T-cell (primary cell): Measurements from ENCODE around the gene DHRS2. TPM values are rescaled to one million over a fixed set of nuclear protein-coding genes. Genes with fewer than 3 reads are reported as not detected.

Experiments used
- ATAC-seq, 4 experiments: fragments of 200-7000 bp in 3 of 4; fragments of 150-1000 bp in 1 of 4; cut with Tn5 transposase; replicated peaks in 1 of 4; 1 replicate in 3 of 4; 2 replicates in 1 of 4; pipeline ENCODE4 v1.10.0; 2021; ENCODE audit warnings: moderate library complexity in 3 of 4, mild to moderate bottlenecking in 2 of 4, moderate number of reproducible peaks in 1 of 4
- CTCF ChIA-PET, 2 donors: fragments of 300-600 bp; sonication (Branson Sonifier 250); formaldehyde crosslinking; loops; one replicate each; lab custom pipeline; 2022; ENCODE audit warnings: antibody characterized with exemption in 2 of 2; lab: Charles Lee
- POLR2A ChIA-PET, 2 donors: fragments of 300-600 bp; sonication (Branson Sonifier 250); formaldehyde crosslinking; loops; one replicate each; lab custom pipeline; 2022; ENCODE audit warnings: antibody characterized with exemption in 2 of 2; lab: Charles Lee
- DNase-seq, 35 experiments: peaks; one replicate each; pipeline versions ENCODE4 v3.0.0 to v3.0.0-alpha.2; 2013 to 2023
- H3K27ac ChIP-seq: one replicate; pipeline ENCODE4 v1.5.1; 2013; ENCODE audit warnings: low read length
- H3K27me3 ChIP-seq, 2 experiments: replicated peaks in 1 of 2; 1 replicate in 1 of 2; 2 replicates in 1 of 2; pipeline versions ENCODE4 v1.6.1 to v1.7.0; 2013; ENCODE audit warnings: low read length in 1 of 2, mixed read lengths in 1 of 2; ENCODE audit not compliant: control insufficient read depth in 2 of 2, insufficient read depth in 2 of 2; ENCODE audit errors: extremely low read depth in 1 of 2
- H3K36me3 ChIP-seq, 2 donors: 1 replicate in 1 of 2; 2 replicates in 1 of 2; pipeline versions ENCODE4 v1.6.1 to v1.7.0; 2013; ENCODE audit warnings: low read length in 1 of 2; ENCODE audit not compliant: control insufficient read depth in 2 of 2, insufficient read depth in 1 of 2; ENCODE audit errors: extremely low read depth in 1 of 2
- H3K4me1 ChIP-seq, 2 experiments: 1 replicate in 1 of 2; 2 replicates in 1 of 2; pipeline versions ENCODE4 v1.6.1 to v1.7.0; 2013; ENCODE audit warnings: low read length in 2 of 2, mixed read lengths in 1 of 2; ENCODE audit not compliant: insufficient read depth in 2 of 2, control insufficient read depth in 1 of 2; ENCODE audit errors: extremely low read depth in 1 of 2
- H3K4me3 ChIP-seq, 2 donors: 1 replicate in 1 of 2; 2 replicates in 1 of 2; pipeline versions ENCODE4 v1.5.1 to v1.7.0; 2013; ENCODE audit warnings: mild to moderate bottlenecking in 2 of 2, low read length in 1 of 2, moderate library complexity in 1 of 2; ENCODE audit not compliant: control insufficient read depth in 1 of 2; ENCODE audit errors: extremely low read depth in 1 of 2
- H3K9me3 ChIP-seq: 2 replicates; pipeline ENCODE4 v1.7.0; 2013
- H3K27ac Mint-ChIP-seq, 2 donors: one replicate each; pipeline ENCODE4 v1.8.0; 2020 to 2021; ENCODE audit warnings: mild to moderate bottlenecking in 2 of 2, mixed read lengths in 2 of 2
- H3K27me3 Mint-ChIP-seq, 2 donors: one replicate each; pipeline ENCODE4 v1.8.0; 2021 to 2022; ENCODE audit warnings: mixed read lengths in 2 of 2
- H3K36me3 Mint-ChIP-seq: one replicate; pipeline ENCODE4 v1.8.0; 2021; ENCODE audit warnings: mixed read lengths
- H3K4me1 Mint-ChIP-seq, 3 donors: one replicate each; pipeline ENCODE4 v1.8.0; 2020 to 2022; ENCODE audit warnings: mixed read lengths in 3 of 3, mild to moderate bottlenecking in 1 of 3
- H3K4me3 Mint-ChIP-seq, 3 donors: one replicate each; pipeline ENCODE4 v1.8.0; 2020 to 2022; ENCODE audit warnings: mild to moderate bottlenecking in 3 of 3, mixed read lengths in 3 of 3, moderate library complexity in 3 of 3
- H3K9me3 Mint-ChIP-seq, 3 donors: one replicate each; pipeline ENCODE4 v1.8.0; 2020 to 2022; ENCODE audit warnings: mixed read lengths in 3 of 3
- WGBS: methylation state at CpG from one replicate; pipeline ENCODE4 v1.1.5; 2013; ENCODE audit warnings: missing lambda C conversion rate; ENCODE audit not compliant: insufficient coverage; 5-methylcytosine and 5-hydroxymethylcytosine counted together
- total RNA-seq, 35 experiments: library from RNA in 6 of 35; stranded (reverse) in 6 of 35; fragments of 120-200 nt in 1 of 35; gene quantifications; one replicate each; pipeline versions ENCODE4 v1.2.1 to v1.2.4 and lab custom pipeline; 2013 to 2026

Gene DHRS2
- total RNA-seq, 5 donors from 2014 or later (not counting 1 experiment from before 2014, with no cell fraction given) = 0.19 to 0.82 (median 0.52) TPM; not detected in 1

GRCh38 chr14:23614395-23614828 lies 21.8 kb upstream of the DHRS2 start:
- Mint-ChIP-seq H3K27ac (no peak overlapping the region), H3K9me3 (no peaks in the 10 kb centered on the region), H3K4me1 (peaks cover 26 to 31% (median 27%) of the 10 kb centered on the region in 3 donors), H3K27me3 (peaks cover 0 to 3% of the 10 kb centered on the region in 2 donors), H3K4me3 (no peak overlapping the region), H3K36me3 (no peaks in the 10 kb centered on the region)
- H3K4me3 ChIP-seq = no peak overlapping the region
- 88% methylated on average over 2 of the region's 2 CpGs for WGBS
- no peak overlapping the region for H3K27ac ChIP-seq
- DNase-seq (no peak), ATAC-seq (no peak)
- POLR2A ChIA-PET = no interaction called here
- no peaks in the 10 kb centered on the region for H3K36me3 ChIP-seq
- no peaks in the 10 kb centered on the region for H3K9me3 ChIP-seq
- H3K4me1 ChIP-seq = peaks cover 13 to 23% of the 10 kb centered on the region in 2 experiments
- no peaks in the 10 kb centered on the region for H3K27me3 ChIP-seq
- CTCF ChIA-PET = interaction anchor here in 1 of 2 donors (0.6 to 1.6 kb wide), 2 partner anchors 17 to 710 kb away, joined by 3 to 8 read pairs; no protein-coding TSS in a partner anchor

GRCh38 chr14:23615856-23616255 lies 20.3 kb upstream of the DHRS2 start:
- Histone ChIP-seq H3K4me1 (peaks cover 6 to 8% of the 10 kb centered on the region in 2 experiments), H3K27ac (no peak overlapping the region), H3K36me3 (no peaks in the 10 kb centered on the region), H3K4me3 (no peak overlapping the region), H3K27me3 (no peaks in the 10 kb centered on the region), H3K9me3 (no peaks in the 10 kb centered on the region)
- WGBS = no CpG with 5 or more reads among the region's 5 CpGs
- peaks cover 3 to 4% of the 10 kb centered on the region in 2 donors for H3K27me3 Mint-ChIP-seq
- H3K9me3 Mint-ChIP-seq = no peaks in the 10 kb centered on the region
- ChIA-PET CTCF (no interaction called here), POLR2A (no interaction called here)
- no peak overlapping the region for H3K4me3 Mint-ChIP-seq
- no peaks in the 10 kb centered on the region for H3K36me3 Mint-ChIP-seq
- peaks cover 12 to 17% (median 13%) of the 10 kb centered on the region in 3 donors for H3K4me1 Mint-ChIP-seq
- ATAC-seq = no peak
- no peak overlapping the region for H3K27ac Mint-ChIP-seq
- no peak for DNase-seq

- no peaks in the 10 kb centered on the region for H3K27me3 ChIP-seq
- Mint-ChIP-seq H3K9me3 (no peaks in the 10 kb centered on the region), H3K4me1 (peaks cover 0 to 3% (median 0%) of the 10 kb centered on the region in 3 donors), H3K4me3 (no peak overlapping the region), H3K27ac (no peak overlapping the region), H3K27me3 (peaks cover 4 to 6% of the 10 kb centered on the region in 2 donors), H3K36me3 (no peaks in the 10 kb centered on the region)
- ChIA-PET POLR2A (no interaction called here), CTCF (no interaction called here)
- no CpG with 5 or more reads among the region's 1 CpG for WGBS
- H3K36me3 ChIP-seq = no peaks in the 10 kb centered on the region
- DNase-seq (no peak), ATAC-seq (no peak)
- H3K4me1 ChIP-seq = no peaks in the 10 kb centered on the region
- no peak overlapping the region for H3K27ac ChIP-seq
- H3K9me3 ChIP-seq = no peaks in the 10 kb centered on the region
- no peak overlapping the region for H3K4me3 ChIP-seq
Measured at GRCh38 chr14:23617539-23617938, 18.6 kb upstream of the DHRS2 start.

- no peak overlapping the region for H3K4me3 Mint-ChIP-seq
- H3K36me3 ChIP-seq = no peaks in the 10 kb centered on the region
- no peaks in the 10 kb centered on the region for H3K4me1 ChIP-seq
- no peaks in the 10 kb centered on the region for H3K4me1 Mint-ChIP-seq
- DNase-seq (no peak), ATAC-seq (no peak)
- no peak overlapping the region for H3K4me3 ChIP-seq
- H3K9me3 ChIP-seq = no peaks in the 10 kb centered on the region
- CTCF ChIA-PET = no interaction called here
- no peak overlapping the region for H3K27ac Mint-ChIP-seq
- no peaks in the 10 kb centered on the region for H3K27me3 ChIP-seq
- no peak overlapping the region for H3K27ac ChIP-seq
- no peaks in the 10 kb centered on the region for H3K36me3 Mint-ChIP-seq
- H3K9me3 Mint-ChIP-seq = no peaks in the 10 kb centered on the region
- H3K27me3 Mint-ChIP-seq = peaks cover 4 to 6% of the 10 kb centered on the region in 2 donors
- POLR2A ChIA-PET = no interaction called here
- 87% methylated on average over 2 of the region's 2 CpGs for WGBS
Measured at GRCh38 chr14:23618415-23618988, 17.7 kb upstream of the DHRS2 start.

GRCh38 chr14:23620177-23620702 lies 15.9 kb upstream of the DHRS2 start:
- 70% methylated on average over 3 of the region's 3 CpGs for WGBS
- no peak for DNase-seq
- ATAC-seq = no peak
- H3K27me3 Mint-ChIP-seq = peaks cover 4 to 11% of the 10 kb centered on the region in 2 donors
- H3K9me3 ChIP-seq = peaks cover 3% of the 10 kb centered on the region
- H3K4me1 ChIP-seq = no peaks in the 10 kb centered on the region
- POLR2A ChIA-PET = no interaction called here
- H3K27ac ChIP-seq = no peak overlapping the region
- no peaks in the 10 kb centered on the region for H3K36me3 ChIP-seq
- no peaks in the 10 kb centered on the region for H3K27me3 ChIP-seq
- no peak overlapping the region for H3K27ac Mint-ChIP-seq
- no peak overlapping the region for H3K4me3 ChIP-seq
- peaks cover 7% of the 10 kb centered on the region for H3K36me3 Mint-ChIP-seq
- no peaks in the 10 kb centered on the region for H3K4me1 Mint-ChIP-seq
- peaks cover 9 to 11% (median 11%) of the 10 kb centered on the region in 3 donors for H3K9me3 Mint-ChIP-seq
- CTCF ChIA-PET = interaction anchor here (0.6 to 1.0 kb wide), 2 partner anchors 11 kb away, joined by 4 read pairs; no protein-coding TSS in a partner anchor
- H3K4me3 Mint-ChIP-seq = no peak overlapping the region

- H3K4me3 Mint-ChIP-seq = no peak overlapping the region
- no peak overlapping the region for H3K27ac Mint-ChIP-seq
- H3K27me3 Mint-ChIP-seq = peaks cover 4 to 11% of the 10 kb centered on the region in 2 donors
- peaks cover 7% of the 10 kb centered on the region for H3K36me3 Mint-ChIP-seq
- no peaks in the 10 kb centered on the region for H3K36me3 ChIP-seq
- ChIA-PET POLR2A (no interaction called here), CTCF (interaction anchor here in 1 of 2 donors (1.0 kb wide), 1 partner anchor 10 kb away, joined by 4 read pairs; no protein-coding TSS in a partner anchor)
- no peaks in the 10 kb centered on the region for H3K4me1 Mint-ChIP-seq
- 51% methylated on average over 5 of the region's 6 CpGs for WGBS
- no peak overlapping the region for H3K4me3 ChIP-seq
- no peak for DNase-seq
- no peaks in the 10 kb centered on the region for H3K4me1 ChIP-seq
- H3K9me3 ChIP-seq = peaks cover 3% of the 10 kb centered on the region
- no peak overlapping the region for H3K27ac ChIP-seq
- no peak for ATAC-seq
- no peaks in the 10 kb centered on the region for H3K27me3 ChIP-seq
- H3K9me3 Mint-ChIP-seq = peaks cover 11 to 13% (median 12%) of the 10 kb centered on the region in 3 donors
Measured at GRCh38 chr14:23621204-23621931, 14.8 kb upstream of the DHRS2 start.
